Epithelial cell of proximal tubule (primary cell): Measurements from ENCODE around the gene ZNF189. TPM values are rescaled to one million over a fixed set of nuclear protein-coding genes. Genes with fewer than 3 reads are reported as not detected.

ENCODE experiments used
- DNase-seq: peaks from one replicate; pipeline ENCODE4 v3.0.0-alpha.2; 2011; ENCODE audit warnings: low read depth
- H3K4me3 ChIP-seq: 2 replicates; pipeline ENCODE4 v1.5.1; 2011; ENCODE audit warnings: low read depth, mild to moderate bottlenecking, low read length
- CTCF ChIP-seq: conservative IDR thresholded peaks from 2 replicates; pipeline ENCODE4 v1.5.1; 2012; ENCODE audit warnings: low read depth, mild to moderate bottlenecking, low read length
- total RNA-seq: library from RNA; depleted of rRNA; stranded (reverse); fragments of >200 nt; gene quantifications from 2 replicates; pipeline ENCODE4 v1.2.3, GENCODE V29; 2015

The ZNF189 gene
- total RNA-seq, 1 donor from 2014 or later: 8.2 TPM

- H3K4me3 ChIP-seq: no peak overlapping the region
- no peak for TF ChIP-seq CTCF
- no peak for DNase-seq
These were observed 9.9 kb downstream of the ZNF189 start for GRCh38 chr9:101408374-101409078.

GRCh38 chr9:101409079-101409477 lies 10.4 kb downstream of the ZNF189 start:
- no peak for DNase-seq
- H3K4me3 ChIP-seq: no peak overlapping the region
- no peak for TF ChIP-seq CTCF

- no peak for TF ChIP-seq CTCF
- no peak overlapping the region for H3K4me3 ChIP-seq
- no peak for DNase-seq
These were observed 16.2 kb downstream of the ZNF189 start for GRCh38 chr9:101414839-101415238.

GRCh38 chr9:101415578-101415977 lies 16.9 kb downstream of the ZNF189 start:
- no peak for DNase-seq
- no peak for TF ChIP-seq CTCF
- H3K4me3 ChIP-seq: no peak overlapping the region

GRCh38 chr9:101417389-101417788 lies 18.7 kb downstream of the ZNF189 start:
- no peak for TF ChIP-seq CTCF
- no peak for DNase-seq
- H3K4me3 ChIP-seq: no peak overlapping the region

- H3K4me3 ChIP-seq: no peak overlapping the region
- TF ChIP-seq CTCF: no peak
- DNase-seq: no peak
These were observed 19.3 kb downstream of the ZNF189 start for GRCh38 chr9:101417977-101418376.
